Measurements from ENCODE around the gene EVC2. TPM values are rescaled to one million over a fixed set of nuclear protein-coding genes. Genes with fewer than 3 reads are reported as not detected.
A peak's percentile ranks its signal among the peaks of the same experiment; 100 is the strongest.

The EVC2 gene
- total RNA-seq, 1 experiment from 2014 or later, result 1.3 TPM

GRCh38 chr4:5566526-5566925, 141.8 kb downstream of the EVC2 start:
- no peak for DNase-seq (ENCODE audit: low spot score)

- no peak for DNase-seq (ENCODE audit: low spot score)
Measured at GRCh38 chr4:5563856-5564255, 144.5 kb downstream of the EVC2 start.

GRCh38 chr4:5562476-5562875, 145.9 kb downstream of the EVC2 start:
- no peak for DNase-seq (ENCODE audit: low spot score)

GRCh38 chr4:5561286-5561685, 147.1 kb downstream of the EVC2 start:
- DNase-seq (ENCODE audit: low spot score), result no peak

GRCh38 chr4:5558502-5558901, 149.9 kb downstream of the EVC2 start:
- DNase-seq (ENCODE audit: low spot score), result no peak

GRCh38 chr4:5554376-5554775, 154.0 kb downstream of the EVC2 start:
- DNase-seq (ENCODE audit: low spot score), result no peak

GRCh38 chr4:5553801-5554200, 154.6 kb downstream of the EVC2 start:
- no peak for DNase-seq (ENCODE audit: low spot score)

GRCh38 chr4:5552451-5552850, 155.9 kb downstream of the EVC2 start:
- no peak for DNase-seq (ENCODE audit: low spot score)

GRCh38 chr4:5547651-5548249, 160.6 kb downstream of the EVC2 start:
- DNase-seq (ENCODE audit: low spot score), result no peak

- no peak for DNase-seq (ENCODE audit: low spot score)
Measured at GRCh38 chr4:5545271-5545670, 163.1 kb downstream of the EVC2 start.

GRCh38 chr4:5544762-5545161, 163.6 kb downstream of the EVC2 start:
- DNase-seq (ENCODE audit: low spot score), result no peak

- no peak for DNase-seq (ENCODE audit: low spot score)
Measured at GRCh38 chr4:5543681-5544080, 164.7 kb downstream of the EVC2 start.

- no peak for DNase-seq (ENCODE audit: low spot score)
Measured at GRCh38 chr4:5541169-5541568, 167.2 kb downstream of the EVC2 start.

GRCh38 chr4:5539584-5539983, 168.8 kb downstream of the EVC2 start:
- no peak for DNase-seq (ENCODE audit: low spot score)

GRCh38 chr4:5532100-5532499, 176.3 kb downstream of the EVC2 start:
- DNase-seq (ENCODE audit: low spot score), result no peak

- DNase-seq (ENCODE audit: low spot score), result no peak
Measured at GRCh38 chr4:5528031-5528436, 180.3 kb downstream of the EVC2 start.

GRCh38 chr4:5527211-5527610, 181.1 kb downstream of the EVC2 start:
- no peak for DNase-seq (ENCODE audit: low spot score)

GRCh38 chr4:5526080-5526846, 182.1 kb downstream of the EVC2 start:
- no peak for DNase-seq (ENCODE audit: low spot score)

- DNase-seq (ENCODE audit: low spot score), result peak; percentile 78
Measured at GRCh38 chr4:5524446-5525299, 183.7 kb downstream of the EVC2 start.

- no peak for DNase-seq (ENCODE audit: low spot score)
Measured at GRCh38 chr4:5517372-5517771, 191.0 kb downstream of the EVC2 start.

- no peak for DNase-seq (ENCODE audit: low spot score)
Measured at GRCh38 chr4:5515646-5516045, 192.7 kb downstream of the EVC2 start.
